HuH-7 (cell line): ENCODE results near the gene RUBCN.

Experiments
- DNase-seq: peaks from one replicate; pipeline ENCODE4 v3.0.0; 2011; ENCODE audit warnings: low spot score

RUBCN gene

DNA sequence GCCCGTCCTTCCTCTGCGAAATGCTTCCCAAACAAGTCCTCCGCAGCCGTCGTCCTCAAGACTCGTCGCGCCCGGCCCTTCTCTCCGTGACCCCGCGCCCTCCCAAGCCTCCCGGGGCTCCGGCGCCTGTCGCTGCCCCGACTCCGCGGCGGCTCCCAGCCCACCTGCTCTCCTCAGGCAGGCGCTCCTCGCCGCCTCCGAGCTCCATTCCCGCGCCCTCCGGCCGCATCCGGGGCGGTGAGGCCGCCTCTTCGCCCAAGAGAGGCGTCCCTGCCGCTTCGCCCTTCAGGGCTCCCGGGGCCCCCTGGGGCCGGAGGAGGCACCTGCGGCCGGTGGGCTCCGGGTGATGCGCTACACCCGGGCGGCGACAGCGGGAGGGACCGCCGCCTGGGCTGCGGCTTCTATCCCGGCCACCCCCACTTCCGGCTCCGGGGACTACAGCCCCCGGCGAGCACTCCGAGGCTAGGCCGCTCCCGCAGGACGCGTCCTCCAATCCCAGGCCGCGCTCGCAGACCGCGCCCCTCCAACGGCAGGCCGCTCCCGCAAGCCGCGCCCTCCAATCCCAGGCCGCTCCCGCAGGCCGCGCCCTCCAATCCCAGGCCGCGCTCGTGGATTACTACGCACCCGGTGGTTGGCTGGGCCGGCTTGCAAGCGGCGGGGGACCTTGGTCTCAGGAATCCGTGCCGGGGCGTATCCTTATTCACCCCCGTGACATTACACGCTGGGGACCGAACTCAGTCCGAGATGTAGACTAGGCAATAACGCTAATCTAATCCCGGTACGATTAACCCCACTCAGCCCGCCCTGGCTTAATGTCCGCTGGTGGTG lies at the start of gene RUBCN:
Gene RUBCN (minus strand): TSS at position 414 of the 828 bp plus-strand sequence. CDS start 185 bp downstream, at position 229.
- DNase-seq, result peak; percentile 95

DNA sequence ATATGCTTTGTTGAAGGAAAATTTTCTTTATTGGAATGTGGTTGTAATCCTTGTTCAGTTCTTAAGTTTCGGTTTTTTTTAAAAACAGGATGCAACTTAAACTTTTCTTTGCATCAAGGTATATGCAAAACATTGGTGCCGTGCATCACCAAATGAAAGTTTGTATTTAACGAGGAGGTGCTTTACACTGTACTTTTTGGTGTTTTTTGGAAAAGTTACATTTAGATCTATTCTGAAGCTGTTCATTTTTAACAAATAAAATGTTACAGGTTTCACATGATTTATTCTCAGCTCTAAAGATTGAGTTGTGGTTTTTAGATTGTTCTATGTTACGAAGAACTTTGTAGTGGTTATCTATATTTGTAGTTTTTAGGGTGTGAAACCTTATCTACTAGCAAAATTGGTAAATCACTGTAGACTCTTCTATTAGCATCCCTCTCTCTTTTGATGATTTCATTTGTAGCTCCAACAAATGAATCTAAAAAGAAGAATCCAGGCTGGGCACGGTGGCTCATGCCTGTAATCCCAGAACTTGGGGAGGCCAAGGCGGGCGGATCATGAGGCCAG lies 47.4 kb upstream of the RUBCN start:
- DNase-seq, result no peak

GRCh38 chr3:197782230-197782629 lies 45.5 kb upstream of the RUBCN start:
- DNase-seq, result no peak

GRCh38 chr3:197775317-197775716 lies 38.6 kb upstream of the RUBCN start:
- no peak for DNase-seq

GRCh38 chr3:197761784-197762183 lies 25.1 kb upstream of the RUBCN start:
- no peak for DNase-seq

DNA sequence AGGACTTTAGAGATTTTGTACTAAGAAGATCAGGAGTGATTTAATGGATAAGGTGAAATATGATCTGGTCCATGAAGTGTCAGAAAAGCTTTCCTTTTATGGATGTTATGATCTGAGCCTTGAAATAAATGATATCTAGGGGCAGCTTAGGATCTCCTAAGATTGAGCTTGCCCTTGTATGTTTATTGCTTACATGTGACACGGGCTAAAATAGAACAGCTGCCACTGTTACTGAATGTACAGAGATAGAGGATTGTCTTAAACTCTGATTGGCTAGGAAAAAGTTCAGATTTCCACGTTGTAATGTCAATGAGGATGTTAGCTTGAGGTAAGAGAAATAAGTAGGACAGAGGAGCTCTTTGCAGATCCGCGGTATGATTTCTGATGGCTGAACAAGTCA lies 21.8 kb upstream of the RUBCN start:
- DNase-seq, result no peak

- DNase-seq, result no peak
These were observed 20.0 kb upstream of the RUBCN start for GRCh38 chr3:197756704-197757103.

- DNase-seq, result peak; percentile 50
These were observed 16.6 kb upstream of the RUBCN start for GRCh38 chr3:197753263-197753662.

- no peak for DNase-seq
These were observed 15.4 kb upstream of the RUBCN start for GRCh38 chr3:197752107-197752506.

DNA sequence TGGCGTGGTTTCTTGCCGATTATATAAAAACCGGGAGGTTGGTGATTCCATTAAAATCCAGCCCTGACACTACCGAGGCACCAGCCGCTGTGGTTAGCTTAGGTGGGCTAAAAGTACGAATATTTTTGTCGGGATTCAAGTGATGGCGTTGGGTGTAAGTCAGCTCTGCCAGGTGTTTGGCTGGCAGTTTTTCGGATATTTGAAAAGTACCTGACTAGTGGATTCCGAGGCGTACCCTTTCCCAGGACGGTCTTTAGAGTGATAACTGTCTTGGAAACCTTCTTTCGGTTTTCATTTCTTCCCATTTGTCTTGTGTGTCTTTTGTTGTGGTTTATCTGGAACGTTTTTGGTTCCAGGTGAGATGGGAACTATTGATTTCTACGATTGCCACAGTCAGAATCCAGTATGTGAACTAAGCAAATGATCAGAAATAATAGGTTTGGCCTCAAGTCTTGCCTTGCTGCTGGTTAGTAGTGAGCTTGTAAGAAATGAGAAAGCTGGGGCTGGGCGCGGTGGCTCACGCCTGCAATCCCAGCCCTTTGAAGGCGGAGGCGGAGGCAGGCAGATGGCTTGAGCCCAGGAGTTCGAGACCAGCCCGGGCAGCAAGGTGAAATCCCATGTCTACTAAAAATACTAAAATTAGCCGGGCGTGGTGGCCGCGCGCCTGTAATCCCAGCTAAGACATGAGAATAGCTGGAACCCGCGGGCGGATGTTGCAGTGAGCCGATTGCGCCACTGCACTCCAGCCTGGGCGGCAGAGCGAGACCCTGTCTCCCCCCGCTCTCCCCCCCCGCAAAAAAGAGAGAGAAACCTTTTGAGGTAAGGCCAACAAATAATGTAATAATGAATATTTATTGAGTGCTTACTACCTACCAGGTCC lies 14.4 kb upstream of the RUBCN start:
- DNase-seq, result no peak

DNA sequence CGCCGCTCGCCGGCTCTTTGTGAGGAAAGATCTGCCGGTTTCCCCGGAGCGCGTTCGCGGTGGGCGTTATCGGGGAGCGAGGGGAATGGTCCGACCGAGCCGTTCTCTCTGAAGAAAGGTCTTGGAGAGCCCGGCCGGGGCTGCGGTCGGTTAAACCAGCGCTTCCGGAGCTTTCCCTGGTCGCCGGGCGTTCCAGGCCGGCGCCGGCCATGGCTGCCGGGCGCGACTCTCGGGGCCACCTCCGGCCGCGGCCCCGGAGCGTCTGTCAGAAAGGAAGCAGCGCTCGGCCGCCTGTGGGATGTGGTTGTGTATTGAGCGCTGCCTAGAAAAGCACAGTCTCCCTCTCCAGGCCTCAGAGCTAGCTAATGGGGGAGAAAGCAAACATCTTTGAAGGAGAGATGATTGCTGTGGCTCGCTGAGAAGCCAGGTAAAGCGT lies 13.7 kb upstream of the RUBCN start:
- peak; percentile 49 for DNase-seq

DNA sequence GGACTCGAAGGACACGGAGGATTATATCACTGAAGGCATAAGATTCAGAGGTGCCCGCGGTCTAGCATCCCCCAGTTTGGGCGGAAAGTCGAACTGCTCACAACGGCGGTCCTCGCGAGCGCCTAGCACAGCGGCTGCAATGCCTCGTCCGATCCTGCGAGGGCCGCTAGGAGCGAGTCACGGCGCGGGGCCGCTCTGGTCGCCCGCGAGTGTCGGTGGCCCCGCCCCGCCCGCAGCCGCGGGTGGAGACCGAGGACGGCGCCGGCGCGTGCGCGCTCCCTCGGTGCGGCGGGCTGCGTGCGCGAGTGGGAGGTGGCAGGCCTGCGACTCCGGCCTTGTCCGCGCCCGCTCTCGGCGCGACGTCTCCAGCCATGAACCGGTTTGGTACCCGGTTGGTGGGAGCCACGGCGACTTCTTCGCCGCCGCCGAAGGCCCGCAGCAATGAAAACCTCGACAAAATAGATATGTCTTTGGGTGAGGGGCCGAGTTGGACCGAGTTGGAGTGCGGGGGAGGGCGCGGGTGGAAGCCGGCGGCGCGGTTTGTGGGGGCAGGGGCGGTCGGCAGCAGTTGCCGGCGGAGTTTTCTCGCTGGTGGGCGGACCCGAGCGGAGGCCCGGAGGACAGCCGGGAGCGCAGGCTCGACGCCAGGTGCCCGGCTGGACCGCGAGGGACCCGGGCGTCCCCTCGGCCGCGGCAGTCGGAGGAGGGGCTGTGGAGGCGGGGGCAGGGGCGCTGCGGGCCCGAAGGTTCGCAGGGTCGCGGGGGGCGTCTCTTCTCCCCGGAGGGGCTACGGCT lies 13.1 kb upstream of the RUBCN start, which contains the start of gene FYTTD1:
Gene FYTTD1 (plus strand): TSS at position 283 of the 795 bp plus-strand sequence. CDS start 89 bp downstream, at position 372.
- peak; percentile 83 for DNase-seq

- DNase-seq, result peak; percentile 73
These were observed 12.6 kb upstream of the RUBCN start for GRCh38 chr3:197749315-197749600.

DNA sequence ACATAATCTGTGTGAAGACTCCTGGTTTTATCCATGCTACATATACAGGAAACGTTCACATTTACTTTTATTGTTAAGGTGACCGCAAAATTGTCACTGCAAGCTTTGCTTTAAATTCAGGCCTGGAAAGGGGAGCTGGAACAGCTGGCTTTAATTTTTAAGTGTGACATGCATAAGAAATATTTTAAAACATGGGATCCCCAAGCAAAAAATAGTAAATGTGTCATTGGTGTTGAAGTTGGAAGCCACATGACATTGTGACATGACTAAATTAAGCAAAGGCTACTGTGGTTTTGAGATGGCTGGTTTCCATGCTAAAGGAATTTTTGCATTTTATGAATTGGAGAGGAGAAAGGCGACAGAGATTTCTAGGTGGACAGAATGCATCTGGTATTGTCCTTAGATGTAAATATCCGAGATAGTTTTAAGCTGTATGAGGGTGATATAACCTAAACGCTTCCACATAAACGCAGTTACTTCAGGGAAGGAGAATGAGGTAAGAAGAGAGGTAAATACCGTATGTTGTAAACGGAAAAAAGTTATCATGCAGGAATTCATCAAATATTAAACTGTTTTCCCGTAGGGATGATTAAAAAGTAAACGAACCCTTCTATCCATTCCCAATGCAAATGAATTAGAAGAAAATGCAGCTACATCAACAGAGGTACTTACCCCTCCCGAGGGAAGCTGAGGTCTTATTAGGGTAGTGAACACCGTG lies 12.1 kb upstream of the RUBCN start:
- no peak for DNase-seq

- no peak for DNase-seq
These were observed 10.1 kb upstream of the RUBCN start for GRCh38 chr3:197746801-197747237.

DNA sequence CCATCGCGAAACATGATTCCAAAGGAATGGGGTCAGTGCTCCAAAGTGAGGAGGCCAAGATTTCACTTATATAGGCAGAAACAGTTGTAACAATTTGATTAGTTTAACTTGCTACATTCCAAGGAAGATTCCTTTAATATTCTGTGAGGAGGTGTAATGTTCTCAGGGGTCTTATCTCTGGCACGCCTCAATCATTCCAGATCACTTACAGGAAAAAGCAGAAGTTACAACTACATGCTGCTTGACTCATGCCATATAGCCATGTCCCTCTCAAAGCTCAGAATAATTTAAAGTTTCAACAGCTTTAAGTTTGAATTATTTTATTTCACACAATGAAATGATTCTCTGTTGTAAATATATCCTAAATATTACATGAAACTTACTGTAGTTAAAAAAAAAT lies 9.5 kb upstream of the RUBCN start:
- DNase-seq, result no peak

DNA sequence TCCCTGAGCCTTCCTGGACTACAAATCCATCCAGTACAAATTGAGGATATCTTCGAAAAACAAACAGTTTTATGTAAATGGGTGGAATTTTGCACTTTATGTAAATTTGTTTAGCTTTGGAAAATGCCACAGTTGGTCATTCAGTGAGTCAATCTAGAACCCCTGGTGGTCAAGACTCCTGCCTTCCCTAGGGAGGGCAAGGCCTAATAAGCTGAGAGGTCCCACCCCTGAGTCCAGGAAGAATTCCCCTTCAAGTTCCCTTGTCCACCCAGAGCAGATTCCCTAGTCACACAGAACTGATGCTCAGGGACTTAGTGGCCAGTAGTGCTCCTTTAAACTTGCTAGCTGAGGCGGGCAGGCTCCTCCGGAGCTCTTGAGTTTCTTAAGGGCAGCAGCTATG lies 6.1 kb upstream of the RUBCN start:
- DNase-seq, result no peak

- no peak for DNase-seq
These were observed 1.2 kb upstream of the RUBCN start for GRCh38 chr3:197737749-197738462.

- DNase-seq, result peak; percentile 17
These were observed 580 bp upstream of the RUBCN start for GRCh38 chr3:197737319-197737649.

- peak; percentile 55 for DNase-seq
These were observed 654 bp downstream of the RUBCN start for GRCh38 chr3:197736010-197736490.
